SJCRH30 (cell line): ENCODE data around the gene PIK3CA. TPM values are rescaled to one million over a fixed set of nuclear protein-coding genes. Genes with fewer than 3 reads are reported as not detected.
"Not testable (repeated sequence)": the region's sequence is repeated elsewhere in the genome, so short reads cannot be mapped to it uniquely, and the experiment has no call there.

ENCODE experiments used
- DNase-seq, 2 experiments: peaks; one replicate each; pipeline ENCODE4 v3.0.0-alpha.2; 2015 to 2020
- H3K27ac ChIP-seq: fragments of 250-450 bp; sonication (Bioruptor Pico); 2 replicates; pipeline ENCODE4 v1.5.1; 2020; ENCODE audit warnings: mild to moderate bottlenecking, moderate library complexity
- H3K27me3 ChIP-seq: fragments of 250-450 bp; sonication (Bioruptor Pico); 2 replicates; pipeline ENCODE4 v1.5.1; 2020; ENCODE audit warnings: mild to moderate bottlenecking, moderate library complexity
- H3K36me3 ChIP-seq: fragments of 250-450 bp; sonication (Bioruptor Pico); 2 replicates; pipeline ENCODE4 v1.5.1; 2020; ENCODE audit warnings: mild to moderate bottlenecking, moderate library complexity
- H3K4me1 ChIP-seq: fragments of 250-450 bp; sonication (Bioruptor Pico); 2 replicates; pipeline ENCODE4 v1.5.1; 2020; ENCODE audit warnings: mild to moderate bottlenecking, moderate library complexity
- H3K4me3 ChIP-seq: fragments of 250-450 bp; sonication (Bioruptor Pico); 2 replicates; pipeline ENCODE4 v1.5.1; 2020; ENCODE audit warnings: mild to moderate bottlenecking, moderate library complexity
- H3K9me3 ChIP-seq: fragments of 250-450 bp; sonication (Bioruptor Pico); replicated peaks from 2 replicates; pipeline ENCODE4 v1.5.1; 2020; ENCODE audit warnings: mild to moderate bottlenecking, moderate library complexity
- total RNA-seq: library from RNA; depleted of rRNA; stranded (reverse); fragments of >200 nt; shearing (Covaris generic); gene quantifications from 2 replicates; pipeline ENCODE4 v1.2.3, GENCODE V29; 2014

PIK3CA gene
- total RNA-seq, 1 experiment from 2014 or later = 14.4 TPM

- Histone ChIP-seq H3K27me3 (no peaks in the 10 kb centered on the region), H3K27ac (peak overlapping the region; percentile 67), H3K9me3 (no peaks in the 10 kb centered on the region), H3K36me3 (no peaks in the 10 kb centered on the region), H3K4me3 (no peak overlapping the region), H3K4me1 (peaks cover 23% of the 10 kb centered on the region)
- DNase-seq = peak; percentile 35 to 77
These were observed 47.9 kb downstream of the PIK3CA start for GRCh38 chr3:179196098-179196497.

- Histone ChIP-seq H3K4me3 (no peak overlapping the region), H3K27me3 (no peaks in the 10 kb centered on the region), H3K27ac (peak overlapping the region; percentile 67), H3K36me3 (no peaks in the 10 kb centered on the region), H3K9me3 (no peaks in the 10 kb centered on the region), H3K4me1 (peaks cover 23% of the 10 kb centered on the region)
- DNase-seq = no peak
These were observed 48.5 kb downstream of the PIK3CA start for GRCh38 chr3:179196700-179197099.

GRCh38 chr3:179200790-179201189, 52.6 kb downstream of the PIK3CA start:
- Histone ChIP-seq H3K4me3 (no peak overlapping the region), H3K27me3 (no peaks in the 10 kb centered on the region), H3K27ac (no peak overlapping the region), H3K4me1 (peaks cover 8% of the 10 kb centered on the region), H3K36me3 (peaks cover 3% of the 10 kb centered on the region; the same call in 1 of the 2 replicates), H3K9me3 (no peaks in the 10 kb centered on the region)
- DNase-seq = no peak

- H3K9me3 ChIP-seq, H3K4me1 ChIP-seq, H3K27ac ChIP-seq, DNase-seq, H3K36me3 ChIP-seq, H3K4me3 ChIP-seq, H3K27me3 ChIP-seq: not testable (repeated sequence)
These were observed 67.4 kb downstream of the PIK3CA start for GRCh38 chr3:179215550-179215949.

- DNase-seq, H3K27ac ChIP-seq, H3K4me1 ChIP-seq, H3K9me3 ChIP-seq, H3K36me3 ChIP-seq, H3K27me3 ChIP-seq, H3K4me3 ChIP-seq: not testable (repeated sequence)
These were observed 70.1 kb downstream of the PIK3CA start for GRCh38 chr3:179218213-179218612.

- H3K9me3 ChIP-seq = no peaks in the 10 kb centered on the region
- H3K27me3 ChIP-seq = no peaks in the 10 kb centered on the region
- no peaks in the 10 kb centered on the region for H3K4me1 ChIP-seq
- no peaks in the 10 kb centered on the region; the same call in none of the 2 replicates for H3K36me3 ChIP-seq
- H3K4me3 ChIP-seq = no peak overlapping the region
- DNase-seq = no peak
- H3K27ac ChIP-seq = no peak overlapping the region
These were observed 75.4 kb downstream of the PIK3CA start for GRCh38 chr3:179223548-179223947.

GRCh38 chr3:179224584-179224983, 76.4 kb downstream of the PIK3CA start:
- Histone ChIP-seq H3K36me3 (peaks cover 3% of the 10 kb centered on the region), H3K9me3 (no peaks in the 10 kb centered on the region), H3K27me3 (no peaks in the 10 kb centered on the region), H3K27ac (no peak overlapping the region), H3K4me1 (no peaks in the 10 kb centered on the region), H3K4me3 (no peak overlapping the region)
- no peak for DNase-seq

- H3K9me3 ChIP-seq = no peaks in the 10 kb centered on the region
- H3K4me3 ChIP-seq = no peak overlapping the region
- H3K27me3 ChIP-seq = no peaks in the 10 kb centered on the region
- H3K36me3 ChIP-seq = peaks cover 15% of the 10 kb centered on the region
- H3K27ac ChIP-seq = no peak overlapping the region
- no peaks in the 10 kb centered on the region for H3K4me1 ChIP-seq
- no peak for DNase-seq
These were observed 79.2 kb downstream of the PIK3CA start for GRCh38 chr3:179227349-179227748.

- Histone ChIP-seq H3K4me3 (no peak overlapping the region), H3K4me1 (no peaks in the 10 kb centered on the region), H3K27ac (no peak overlapping the region), H3K9me3 (no peaks in the 10 kb centered on the region), H3K27me3 (no peaks in the 10 kb centered on the region), H3K36me3 (peaks cover 18% of the 10 kb centered on the region)
- no peak for DNase-seq
These were observed 81.0 kb downstream of the PIK3CA start for GRCh38 chr3:179229177-179229576.

GRCh38 chr3:179233043-179233442, 84.9 kb downstream of the PIK3CA start:
- no peak for DNase-seq
- Histone ChIP-seq H3K27me3 (no peaks in the 10 kb centered on the region), H3K4me3 (no peak overlapping the region), H3K36me3 (peaks cover 20% of the 10 kb centered on the region), H3K9me3 (no peaks in the 10 kb centered on the region), H3K4me1 (no peaks in the 10 kb centered on the region), H3K27ac (no peak overlapping the region)

GRCh38 chr3:179234199-179234598, 86.0 kb downstream of the PIK3CA start:
- Histone ChIP-seq H3K36me3 (peaks cover 18% of the 10 kb centered on the region), H3K4me1 (no peaks in the 10 kb centered on the region), H3K27ac (no peak overlapping the region), H3K27me3 (no peaks in the 10 kb centered on the region), H3K9me3 (no peaks in the 10 kb centered on the region), H3K4me3 (no peak overlapping the region)
- no peak for DNase-seq

GRCh38 chr3:179236669-179237301, 88.6 kb downstream of the PIK3CA start:
- no peak overlapping the region for H3K27ac ChIP-seq
- H3K27me3 ChIP-seq = no peaks in the 10 kb centered on the region
- H3K4me1 ChIP-seq = no peaks in the 10 kb centered on the region
- no peak overlapping the region for H3K4me3 ChIP-seq
- peaks cover 11% of the 10 kb centered on the region for H3K36me3 ChIP-seq
- no peak for DNase-seq
- no peaks in the 10 kb centered on the region for H3K9me3 ChIP-seq

- H3K27me3 ChIP-seq, H3K4me1 ChIP-seq, H3K9me3 ChIP-seq, H3K36me3 ChIP-seq, H3K27ac ChIP-seq, DNase-seq, H3K4me3 ChIP-seq: not testable (repeated sequence)
These were observed 92.1 kb downstream of the PIK3CA start for GRCh38 chr3:179240299-179240698.

GRCh38 chr3:179242859-179243258, 94.7 kb downstream of the PIK3CA start:
- not testable (repeated sequence) for H3K27me3 ChIP-seq, H3K27ac ChIP-seq, H3K4me3 ChIP-seq, DNase-seq, H3K9me3 ChIP-seq, H3K4me1 ChIP-seq, H3K36me3 ChIP-seq

GRCh38 chr3:179244878-179245277, 96.7 kb downstream of the PIK3CA start:
- Histone ChIP-seq H3K4me1 (no peaks in the 10 kb centered on the region), H3K4me3 (no peak overlapping the region), H3K9me3 (no peaks in the 10 kb centered on the region), H3K36me3 (no peaks in the 10 kb centered on the region; the same call in 1 of the 2 replicates), H3K27me3 (no peaks in the 10 kb centered on the region), H3K27ac (no peak overlapping the region)
- no peak for DNase-seq

GRCh38 chr3:179247289-179248015, 99.3 kb downstream of the PIK3CA start:
- DNase-seq = no peak
- Histone ChIP-seq H3K4me1 (no peaks in the 10 kb centered on the region), H3K27ac (no peak overlapping the region), H3K36me3 (no peaks in the 10 kb centered on the region; the same call in 1 of the 2 replicates), H3K9me3 (no peaks in the 10 kb centered on the region), H3K4me3 (no peak overlapping the region), H3K27me3 (no peaks in the 10 kb centered on the region)
